HL-60 (cell line): ENCODE measurements around the gene HOMER1.

Experiments
- CTCF ChIP-seq: IDR thresholded peaks from one replicate; pipeline ENCODE4 v1.5.1; 2011; ENCODE audit warnings: low read length, control low read depth, inconsistent platforms; ENCODE audit not compliant: insufficient read depth
- GABPA ChIP-seq: IDR thresholded peaks from 2 replicates; pipeline ENCODE4 v1.6.1; 2012; ENCODE audit warnings: low read depth
- POLR2AphosphoS5 ChIP-seq: IDR thresholded peaks from 2 replicates; pipeline ENCODE4 v1.6.1; 2012; ENCODE audit warnings: low read depth
- SPI1 ChIP-seq: IDR thresholded peaks from 2 replicates; pipeline ENCODE4 v1.6.1; 2012; ENCODE audit warnings: low read depth, mild to moderate bottlenecking, borderline replicate concordance
- TF ChIP-seq, protein P1 (sequence below): IDR thresholded peaks from 2 replicates; pipeline ENCODE4 v1.6.1; 2012; ENCODE audit warnings: low read depth; ENCODE audit not compliant: insufficient replicate concordance

DNA sequence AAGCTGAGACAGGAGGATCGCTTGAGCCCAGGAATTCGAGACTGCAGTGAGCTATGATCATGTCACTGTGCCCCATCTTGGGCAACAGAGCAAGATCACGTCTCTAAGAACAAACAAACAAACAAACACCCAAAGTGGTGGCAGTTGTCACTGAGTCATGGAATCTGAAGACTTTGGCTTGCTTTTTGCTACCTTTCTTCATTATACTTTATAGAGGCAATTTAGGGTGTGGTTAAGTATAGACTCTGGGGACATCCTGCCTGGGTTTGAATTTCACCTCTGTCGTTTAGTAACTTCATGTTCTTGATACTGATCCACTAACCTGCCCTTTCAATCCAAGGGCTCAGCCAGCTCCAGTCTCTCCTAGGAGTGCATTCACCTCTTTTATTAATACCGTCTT lies 13.0 kb upstream of the HOMER1 start:
- no peak for TF ChIP-seq CTCF
- no peak for TF ChIP-seq POLR2AphosphoS5
- TF ChIP-seq, protein P1, sequence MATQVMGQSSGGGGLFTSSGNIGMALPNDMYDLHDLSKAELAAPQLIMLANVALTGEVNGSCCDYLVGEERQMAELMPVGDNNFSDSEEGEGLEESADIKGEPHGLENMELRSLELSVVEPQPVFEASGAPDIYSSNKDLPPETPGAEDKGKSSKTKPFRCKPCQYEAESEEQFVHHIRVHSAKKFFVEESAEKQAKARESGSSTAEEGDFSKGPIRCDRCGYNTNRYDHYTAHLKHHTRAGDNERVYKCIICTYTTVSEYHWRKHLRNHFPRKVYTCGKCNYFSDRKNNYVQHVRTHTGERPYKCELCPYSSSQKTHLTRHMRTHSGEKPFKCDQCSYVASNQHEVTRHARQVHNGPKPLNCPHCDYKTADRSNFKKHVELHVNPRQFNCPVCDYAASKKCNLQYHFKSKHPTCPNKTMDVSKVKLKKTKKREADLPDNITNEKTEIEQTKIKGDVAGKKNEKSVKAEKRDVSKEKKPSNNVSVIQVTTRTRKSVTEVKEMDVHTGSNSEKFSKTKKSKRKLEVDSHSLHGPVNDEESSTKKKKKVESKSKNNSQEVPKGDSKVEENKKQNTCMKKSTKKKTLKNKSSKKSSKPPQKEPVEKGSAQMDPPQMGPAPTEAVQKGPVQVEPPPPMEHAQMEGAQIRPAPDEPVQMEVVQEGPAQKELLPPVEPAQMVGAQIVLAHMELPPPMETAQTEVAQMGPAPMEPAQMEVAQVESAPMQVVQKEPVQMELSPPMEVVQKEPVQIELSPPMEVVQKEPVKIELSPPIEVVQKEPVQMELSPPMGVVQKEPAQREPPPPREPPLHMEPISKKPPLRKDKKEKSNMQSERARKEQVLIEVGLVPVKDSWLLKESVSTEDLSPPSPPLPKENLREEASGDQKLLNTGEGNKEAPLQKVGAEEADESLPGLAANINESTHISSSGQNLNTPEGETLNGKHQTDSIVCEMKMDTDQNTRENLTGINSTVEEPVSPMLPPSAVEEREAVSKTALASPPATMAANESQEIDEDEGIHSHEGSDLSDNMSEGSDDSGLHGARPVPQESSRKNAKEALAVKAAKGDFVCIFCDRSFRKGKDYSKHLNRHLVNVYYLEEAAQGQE, result no peak
- TF ChIP-seq SPI1, result no peak
- TF ChIP-seq GABPA, result no peak
